Iris pigment epithelial cell (primary cell): ENCODE data around the gene RAP1GAP2.
"Not testable (repeated sequence)": the region's sequence is repeated elsewhere in the genome, so short reads cannot be mapped to it uniquely, and the experiment has no call there.

Experiments used
- DNase-seq: peaks from one replicate; pipeline ENCODE4 v3.0.0-alpha.2; 2011; ENCODE audit warnings: low read depth

Gene RAP1GAP2

GRCh38 chr17:2971851-2972250 lies 175.6 kb downstream of the RAP1GAP2 start:
- no peak for DNase-seq

- DNase-seq, result peak; percentile 72
Observed at GRCh38 chr17:2972749-2973148, 176.5 kb downstream of the RAP1GAP2 start.

GRCh38 chr17:2974347-2974746 lies 178.1 kb downstream of the RAP1GAP2 start:
- DNase-seq, result no peak

GRCh38 chr17:2975469-2975958 lies 179.3 kb downstream of the RAP1GAP2 start:
- no peak for DNase-seq

- DNase-seq, result no peak
Observed at GRCh38 chr17:2977157-2977556, 180.9 kb downstream of the RAP1GAP2 start.

- no peak for DNase-seq
Observed at GRCh38 chr17:2978116-2978515, 181.9 kb downstream of the RAP1GAP2 start.

- no peak for DNase-seq
Observed at GRCh38 chr17:2978991-2979390, 182.8 kb downstream of the RAP1GAP2 start.

GRCh38 chr17:2980211-2980903 lies 184.1 kb downstream of the RAP1GAP2 start:
- no peak for DNase-seq

GRCh38 chr17:2980904-2981246 lies 184.6 kb downstream of the RAP1GAP2 start:
- DNase-seq, result no peak

- no peak for DNase-seq
Observed at GRCh38 chr17:2981325-2981724, 185.1 kb downstream of the RAP1GAP2 start.

GRCh38 chr17:2982854-2983253 lies 186.6 kb downstream of the RAP1GAP2 start:
- no peak for DNase-seq

- no peak for DNase-seq
Observed at GRCh38 chr17:2983255-2983654, 187.0 kb downstream of the RAP1GAP2 start.

- no peak for DNase-seq
Observed at GRCh38 chr17:2985318-2985717, 189.1 kb downstream of the RAP1GAP2 start.

GRCh38 chr17:2986925-2987324 lies 190.7 kb downstream of the RAP1GAP2 start:
- DNase-seq, result no peak

- DNase-seq, result not testable (repeated sequence)
Observed at GRCh38 chr17:2989396-2989795, 193.2 kb downstream of the RAP1GAP2 start.

GRCh38 chr17:2989855-2990254 lies 193.6 kb downstream of the RAP1GAP2 start:
- DNase-seq, result no peak

GRCh38 chr17:2990396-2990795 lies 194.2 kb downstream of the RAP1GAP2 start:
- no peak for DNase-seq

- DNase-seq, result not testable (repeated sequence)
Observed at GRCh38 chr17:2991396-2992180, 195.3 kb downstream of the RAP1GAP2 start.

- DNase-seq, result no peak
Observed at GRCh38 chr17:2994441-2994840, 198.2 kb downstream of the RAP1GAP2 start.

GRCh38 chr17:2995377-2995776 lies 199.1 kb downstream of the RAP1GAP2 start:
- no peak for DNase-seq

GRCh38 chr17:2995886-2996809 lies 199.9 kb downstream of the RAP1GAP2 start:
- no peak for DNase-seq
